ENCODE measurements around the gene FRRS1. TPM values are rescaled to one million over a fixed set of nuclear protein-coding genes. Genes with fewer than 3 reads are reported as not detected.

The FRRS1 gene
- total and polyA plus RNA-seq, 10 of the 15 experiments (the other 5 are each of a cell fraction or from before 2014, with no cell fraction given): 0.13 to 18.9 (median 8.0) TPM

- intact Hi-C loops (cut with micrococcal nuclease; ENCODE audit: unreplicated experiment): loop anchor here (2.0 kb wide), 2 partner anchors 17 to 25 kb away; partner anchors contain the start of gene FRRS1
- H3K4me1 ChIP-seq (ENCODE audit: control insufficient read depth, insufficient read depth, low read length): peaks cover 45% of the 10 kb centered on the region
- H3K9me3 ChIP-seq (replicated peaks; ENCODE audit: control insufficient read depth, insufficient read depth, low read length): no peaks in the 10 kb centered on the region; the same call in 1 of the 3 replicates
- DNase-seq (ENCODE audit: low read depth, low spot score) (peak; percentile 36), ATAC-seq (peak; percentile 71), FAIRE-seq (no peak)
- H3K27me3 ChIP-seq (replicated peaks in 1 of 2; ENCODE audit: control insufficient read depth in 2 of 2, insufficient read depth in 2 of 2, low read length in 1 of 2): no peaks in the 10 kb centered on the region
- H2AFZ ChIP-seq (ENCODE audit: control insufficient read depth, low read depth, low read length): peak overlapping the region; percentile 20
- ChIA-PET SMC1A (ENCODE audit: uncharacterized antibody, unreplicated experiment) (interaction anchor here (0.6 to 7.4 kb wide), 3 partner anchors 13 to 53 kb away, joined by 3 to 54 read pairs (median 10); partner anchors contain the start of gene FRRS1), POLR2A (interaction anchor here (2.8 kb wide), 1 partner anchor 18 kb away, joined by 6 read pairs; the partner anchor contains the start of gene FRRS1), CTCF (interaction anchor here (1.1 to 3.1 kb wide), 2 partner anchors 18 to 34 kb away, joined by 3 to 16 read pairs; partner anchors contain the start of gene FRRS1), RAD21 (ENCODE audit: unreplicated experiment) (interaction anchor here (0.7 to 3.8 kb wide), 2 partner anchors 18 to 30 kb away, joined by 5 to 32 read pairs; partner anchors contain the start of gene FRRS1)
- peak overlapping the region; percentile 9 for H3K4me2 ChIP-seq (ENCODE audit: control insufficient read depth, insufficient read depth)
- no peaks in the 10 kb centered on the region for H3K36me3 ChIP-seq (ENCODE audit: control insufficient read depth in 2 of 2, insufficient read depth in 2 of 2, low read length in 1 of 2)
- H3K27ac ChIP-seq (ENCODE audit: control insufficient read depth, insufficient read depth): peak overlapping the region; percentile 75
- no peaks in the 10 kb centered on the region for H3K79me2 ChIP-seq (ENCODE audit: control insufficient read depth, insufficient read depth, low read length)
- peak overlapping the region; percentile 39; the same call in 1 of the 2 replicates for H3K4me3 ChIP-seq
- H3K9ac ChIP-seq (ENCODE audit: control insufficient read depth, insufficient read depth, low read length): peak overlapping the region; percentile 31; the same call in 1 of the 2 replicates
- no TSS peak for BruUV-seq (replicated peaks)
- 3% methylated on average over 1 of the region's 1 CpG for WGBS (ENCODE audit: insufficient coverage, insufficient replicate concordance, low lambda C conversion rate, missing lambda C conversion rate)
- no peaks in the 10 kb centered on the region for H4K20me1 ChIP-seq (ENCODE audit: control insufficient read depth, insufficient read depth)
- in situ Hi-C loops (cut with MboI): no loop called here
- TF ChIP-seq MAX (IDR thresholded peaks at IDR 0.05; ENCODE audit: low read depth, low read length) (no peak), SIN3A (IDR thresholded peaks at IDR 0.05; ENCODE audit: low read depth, low read length) (no peak), NR2C1 (IDR thresholded peaks at IDR 0.05) (no peak), ASH2L (IDR thresholded peaks at IDR 0.05; ENCODE audit: borderline replicate concordance, low read depth) (no peak), POLR2AphosphoS2 (IDR thresholded peaks at IDR 0.05; ENCODE audit: low read depth, low read length) (no peak)
These were observed 17.7 kb upstream of the FRRS1 start for GRCh38 chr1:99784143-99784542.

- no peak for ATAC-seq
- ChIA-PET POLR2A (interaction anchor here (2.8 kb wide), 1 partner anchor 17 kb away, joined by 6 read pairs; the partner anchor contains the start of gene FRRS1), RAD21 (ENCODE audit: unreplicated experiment) (no interaction called here), SMC1A (ENCODE audit: uncharacterized antibody, unreplicated experiment) (interaction anchor here (2.8 to 7.4 kb wide), 2 partner anchors 12 to 17 kb away, joined by 10 to 54 read pairs; partner anchors contain the start of gene FRRS1), CTCF (interaction anchor here (3.1 kb wide), 1 partner anchor 17 kb away, joined by 16 read pairs; the partner anchor contains the start of gene FRRS1)
- intact Hi-C loops (cut with micrococcal nuclease; ENCODE audit: unreplicated experiment) (no loop called here), in situ Hi-C loops (cut with MboI) (no loop called here)
- Histone ChIP-seq H4K20me1 (ENCODE audit: control insufficient read depth, insufficient read depth) (no peaks in the 10 kb centered on the region), H3K36me3 (ENCODE audit: control insufficient read depth in 2 of 2, insufficient read depth in 2 of 2, low read length in 1 of 2) (no peaks in the 10 kb centered on the region), H3K4me2 (ENCODE audit: control insufficient read depth, insufficient read depth) (0 out of 2 replicates have a peak overlapping the region, but pooled peaks have one; percentile 5), H2AFZ (ENCODE audit: control insufficient read depth, low read depth, low read length) (no peak overlapping the region), H3K9ac (ENCODE audit: control insufficient read depth, insufficient read depth, low read length) (no peak overlapping the region), H3K79me2 (ENCODE audit: control insufficient read depth, insufficient read depth, low read length) (no peaks in the 10 kb centered on the region), H3K4me1 (ENCODE audit: control insufficient read depth, insufficient read depth, low read length) (peaks cover 45% of the 10 kb centered on the region), H3K27me3 (replicated peaks in 1 of 2; ENCODE audit: control insufficient read depth in 2 of 2, insufficient read depth in 2 of 2, low read length in 1 of 2) (no peaks in the 10 kb centered on the region), H3K27ac (ENCODE audit: control insufficient read depth, insufficient read depth) (no peak overlapping the region), H3K9me3 (replicated peaks; ENCODE audit: control insufficient read depth, insufficient read depth, low read length) (no peaks in the 10 kb centered on the region; the same call in 2 of the 3 replicates), H3K4me3 (no peak overlapping the region)
- DNase-seq (ENCODE audit: low read depth, low spot score): no peak
- BruUV-seq (replicated peaks): no TSS peak
- 62% methylated on average over 3 of the region's 3 CpGs for WGBS (ENCODE audit: insufficient coverage, insufficient replicate concordance, low lambda C conversion rate, missing lambda C conversion rate)
- no peak for FAIRE-seq
- TF ChIP-seq MXI1 (IDR thresholded peaks at IDR 0.05; ENCODE audit: low read depth, low read length): no peak
- TF ChIP-seq, protein P1, sequence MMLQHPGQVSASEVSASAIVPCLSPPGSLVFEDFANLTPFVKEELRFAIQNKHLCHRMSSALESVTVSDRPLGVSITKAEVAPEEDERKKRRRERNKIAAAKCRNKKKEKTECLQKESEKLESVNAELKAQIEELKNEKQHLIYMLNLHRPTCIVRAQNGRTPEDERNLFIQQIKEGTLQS (IDR thresholded peaks at IDR 0.05; ENCODE audit: borderline replicate concordance, extremely low read depth, low read depth, low read length): no peak
- no peak for TF ChIP-seq HCFC1 (IDR thresholded peaks at IDR 0.05; ENCODE audit: low read length)
- no peak for TF ChIP-seq TCF12 (IDR thresholded peaks at IDR 0.05; ENCODE audit: low read depth, low read length)
- no peak for TF ChIP-seq NKRF (conservative IDR thresholded peaks at IDR 0.05)
- TF ChIP-seq CREM (IDR thresholded peaks at IDR 0.05; ENCODE audit: low read depth): no peak
- TF ChIP-seq PAX5 (IDR thresholded peaks at IDR 0.05; ENCODE audit: borderline replicate concordance, low read depth, low read length): no peak
- no peak for TF ChIP-seq GABPA (IDR thresholded peaks at IDR 0.05; ENCODE audit: low read depth)
- TF ChIP-seq HDAC6 (IDR thresholded peaks at IDR 0.05; ENCODE audit: unreplicated experiment): no peak
These were observed 16.5 kb upstream of the FRRS1 start for GRCh38 chr1:99782920-99783319.
